22Rv1 (cell line): Measurements from ENCODE around the gene FAM107B.
"Not testable (repeated sequence)": the region's sequence is repeated elsewhere in the genome, so short reads cannot be mapped to it uniquely, and the experiment has no call there.

Experiments
- H3K27ac ChIP-seq: fragments of 450-650 bp; 2 replicates; pipeline ENCODE4 v1.5.1; 2017
- ZFX ChIP-seq: fragments of 450-650 bp; IDR thresholded peaks from 2 replicates; pipeline ENCODE4 v1.6.1; 2017; ENCODE audit warnings: antibody characterized with exemption, borderline replicate concordance
- TF ChIP-seq, protein P1 (sequence below): fragments of 450-650 bp; IDR thresholded peaks from 2 replicates; pipeline ENCODE4 v1.5.1; 2017; ENCODE audit warnings: mild to moderate bottlenecking

The FAM107B gene

DNA sequence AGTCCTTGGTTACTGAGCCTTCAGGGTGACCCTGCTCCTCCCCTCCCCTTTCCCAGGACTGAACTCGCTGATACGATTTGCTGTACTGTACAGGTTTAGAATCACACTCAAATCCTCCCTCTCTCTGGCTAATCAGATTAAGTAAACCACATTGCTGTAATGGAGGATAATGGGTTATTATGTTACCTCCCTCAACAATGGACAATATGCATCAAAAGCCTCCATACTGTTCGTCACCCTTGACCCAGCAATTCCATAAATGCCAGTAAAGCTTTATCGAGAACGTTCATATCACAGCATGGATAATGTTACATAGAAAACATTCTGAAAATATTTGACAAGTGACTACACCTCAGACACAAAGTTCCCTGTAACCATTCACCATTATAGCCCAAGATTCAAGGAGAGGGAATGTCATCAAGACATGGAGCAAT is 61.7 kb downstream of the FAM107B start:
- TF ChIP-seq ZFX = no peak
- TF ChIP-seq, protein P1, sequence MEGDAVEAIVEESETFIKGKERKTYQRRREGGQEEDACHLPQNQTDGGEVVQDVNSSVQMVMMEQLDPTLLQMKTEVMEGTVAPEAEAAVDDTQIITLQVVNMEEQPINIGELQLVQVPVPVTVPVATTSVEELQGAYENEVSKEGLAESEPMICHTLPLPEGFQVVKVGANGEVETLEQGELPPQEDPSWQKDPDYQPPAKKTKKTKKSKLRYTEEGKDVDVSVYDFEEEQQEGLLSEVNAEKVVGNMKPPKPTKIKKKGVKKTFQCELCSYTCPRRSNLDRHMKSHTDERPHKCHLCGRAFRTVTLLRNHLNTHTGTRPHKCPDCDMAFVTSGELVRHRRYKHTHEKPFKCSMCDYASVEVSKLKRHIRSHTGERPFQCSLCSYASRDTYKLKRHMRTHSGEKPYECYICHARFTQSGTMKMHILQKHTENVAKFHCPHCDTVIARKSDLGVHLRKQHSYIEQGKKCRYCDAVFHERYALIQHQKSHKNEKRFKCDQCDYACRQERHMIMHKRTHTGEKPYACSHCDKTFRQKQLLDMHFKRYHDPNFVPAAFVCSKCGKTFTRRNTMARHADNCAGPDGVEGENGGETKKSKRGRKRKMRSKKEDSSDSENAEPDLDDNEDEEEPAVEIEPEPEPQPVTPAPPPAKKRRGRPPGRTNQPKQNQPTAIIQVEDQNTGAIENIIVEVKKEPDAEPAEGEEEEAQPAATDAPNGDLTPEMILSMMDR = no peak
- no peak overlapping the region for H3K27ac ChIP-seq

GRCh38 chr10:14709344-14709743 is 65.4 kb downstream of the FAM107B start:
- not testable (repeated sequence) for H3K27ac ChIP-seq

DNA sequence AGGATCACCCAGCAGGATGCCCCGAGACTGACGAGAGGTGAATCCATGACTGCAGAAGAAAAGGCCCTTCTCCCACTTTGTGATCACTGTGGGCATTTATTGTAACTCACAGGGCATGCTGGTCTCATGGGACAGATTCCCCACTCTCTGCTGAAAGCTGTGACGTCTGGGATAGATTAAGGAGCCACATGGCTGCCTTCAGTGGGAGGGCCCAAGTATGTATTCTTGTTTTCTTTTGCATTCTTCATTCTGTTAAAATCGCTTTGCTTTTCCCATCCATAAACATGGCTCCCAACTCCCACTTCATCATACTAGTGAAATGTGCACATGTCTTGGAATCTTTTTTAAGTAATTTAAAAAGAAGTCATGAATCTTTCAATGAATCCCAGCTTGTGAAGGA is 67.2 kb downstream of the FAM107B start:
- no peak for TF ChIP-seq ZFX
- TF ChIP-seq, protein P1 = no peak
- no peak overlapping the region for H3K27ac ChIP-seq

GRCh38 chr10:14705548-14706230 is 69.0 kb downstream of the FAM107B start:
- no peak for TF ChIP-seq ZFX
- TF ChIP-seq, protein P1 = no peak
- no peak overlapping the region for H3K27ac ChIP-seq

DNA sequence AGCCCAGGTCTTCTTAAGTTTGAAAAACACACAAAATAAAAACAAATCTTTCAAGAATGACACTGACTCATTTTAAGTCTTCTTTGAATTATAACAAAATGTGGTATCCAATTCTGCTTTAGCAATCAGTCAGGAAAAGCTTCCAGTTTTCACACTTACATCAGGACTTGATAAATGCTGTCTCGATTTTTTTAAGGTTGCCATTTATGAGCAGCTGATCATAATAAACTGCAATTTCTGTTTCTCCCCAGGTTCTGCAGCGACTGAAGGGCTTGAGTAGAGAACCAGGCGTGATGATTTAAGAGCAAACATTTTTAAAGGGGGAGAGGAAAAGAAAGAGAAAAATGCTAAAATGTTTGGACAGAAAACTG is 71.1 kb downstream of the FAM107B start:
- TF ChIP-seq, protein P1 = no peak
- H3K27ac ChIP-seq = no peak overlapping the region

DNA sequence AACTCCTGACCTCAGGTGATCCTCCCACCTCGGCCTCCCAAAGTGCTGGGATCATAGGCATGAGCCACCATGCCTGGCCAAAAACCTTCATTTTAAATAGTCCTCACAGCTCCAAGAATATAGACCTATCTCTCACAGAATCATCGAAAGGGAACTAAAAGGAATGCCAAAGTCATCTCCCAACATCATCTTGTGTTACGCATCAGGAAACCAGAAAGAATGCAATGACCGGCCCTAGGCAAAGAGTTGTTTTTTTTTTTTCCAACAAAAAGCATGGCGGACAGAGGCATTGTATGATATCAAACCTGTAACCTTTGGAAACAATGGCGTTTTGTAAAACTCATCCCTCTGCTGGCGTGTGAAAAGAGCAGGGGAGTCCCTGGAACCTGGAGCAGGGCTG is 73.2 kb downstream of the FAM107B start:
- TF ChIP-seq, protein P1 = no peak
- no peak for TF ChIP-seq ZFX

DNA sequence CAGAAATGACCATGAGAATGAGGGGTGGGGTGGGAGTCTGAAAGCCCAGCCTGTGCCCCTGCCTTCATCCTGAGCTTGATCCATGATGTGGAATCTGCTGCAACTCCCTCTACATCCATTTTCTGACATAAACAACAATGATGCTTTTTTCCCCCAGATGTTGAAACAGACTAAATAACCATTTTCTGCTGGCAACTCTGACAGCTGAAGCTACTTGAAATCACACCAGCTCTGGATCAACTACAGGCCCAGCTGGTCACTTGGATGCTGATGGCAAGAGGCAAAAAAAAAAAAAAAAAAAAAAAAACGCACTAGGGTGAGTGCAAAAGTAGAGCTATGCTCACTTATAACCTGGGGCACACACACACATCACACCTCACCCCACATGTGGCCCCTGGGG is 74.2 kb downstream of the FAM107B start:
- TF ChIP-seq, protein P1 = no peak
- no peak for TF ChIP-seq ZFX
- H3K27ac ChIP-seq = no peak overlapping the region

More for the DNA sequence above, 73.2 kb downstream of the FAM107B start:
- no peak overlapping the region for H3K27ac ChIP-seq

DNA sequence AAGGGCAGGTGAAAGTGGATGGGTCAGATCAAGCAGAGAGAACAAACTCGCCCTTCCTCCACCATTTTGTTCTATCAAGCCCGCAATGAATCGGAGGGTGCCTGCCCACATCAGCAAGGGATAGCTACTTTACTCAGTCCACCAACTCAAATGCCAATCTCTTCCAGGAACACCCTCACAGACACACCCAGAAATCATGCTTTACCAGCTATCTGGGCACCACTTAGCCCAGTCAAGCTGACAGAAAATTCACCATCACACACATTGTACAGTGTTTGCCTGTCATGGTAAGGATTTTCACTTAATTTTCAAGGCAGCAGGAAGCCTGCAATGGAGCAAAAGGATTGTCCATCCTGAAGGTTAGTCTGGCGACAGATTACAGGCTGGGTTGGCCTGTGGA is 75.2 kb downstream of the FAM107B start:
- no peak overlapping the region for H3K27ac ChIP-seq
- TF ChIP-seq, protein P1 = no peak
- TF ChIP-seq ZFX = no peak
